GM19238 (cell line): Measurements from ENCODE around the gene SLC12A8.
A peak's percentile ranks its signal among the peaks of the same experiment; 100 is the strongest.

Experiments
- DNase-seq: peaks from one replicate; pipeline ENCODE4 v3.0.0; 2011; ENCODE audit warnings: low spot score; ENCODE audit not compliant: insufficient read length

SLC12A8 gene

GRCh38 chr3:125214738-125215137 lies 2.2 kb upstream of the SLC12A8 start:
- DNase-seq = no peak

- DNase-seq = no peak
These were observed 1.5 kb upstream of the SLC12A8 start for GRCh38 chr3:125213946-125214542.

GRCh38 chr3:125213364-125213755 lies 812 bp upstream of the SLC12A8 start:
- no peak for DNase-seq

DNA sequence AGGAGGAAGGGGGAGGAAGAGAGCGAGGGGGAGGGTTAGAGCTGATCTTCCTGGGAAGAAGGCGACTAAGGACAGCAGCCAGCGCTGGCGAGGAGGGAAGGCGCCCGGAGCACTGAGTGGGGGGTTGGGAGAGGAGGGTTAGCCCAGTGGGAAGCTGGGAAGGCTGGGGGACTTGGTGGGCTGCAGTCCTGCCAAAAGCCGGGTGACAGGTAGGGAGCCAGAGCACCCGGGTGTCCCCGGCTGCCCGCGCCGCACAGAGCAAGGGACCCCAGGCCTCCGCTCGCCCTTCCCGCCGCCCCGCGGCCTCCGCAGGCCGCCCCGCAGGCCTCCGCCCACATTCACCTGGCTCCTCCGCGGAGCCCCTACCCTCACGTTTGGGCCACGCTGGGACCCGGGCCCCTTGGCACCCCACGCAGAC lies 448 bp downstream of the SLC12A8 start:
- no peak for DNase-seq

GRCh38 chr3:125211523-125212090 lies 941 bp downstream of the SLC12A8 start:
- no peak for DNase-seq

GRCh38 chr3:125207949-125208568 lies 4.5 kb downstream of the SLC12A8 start:
- no peak for DNase-seq

DNA sequence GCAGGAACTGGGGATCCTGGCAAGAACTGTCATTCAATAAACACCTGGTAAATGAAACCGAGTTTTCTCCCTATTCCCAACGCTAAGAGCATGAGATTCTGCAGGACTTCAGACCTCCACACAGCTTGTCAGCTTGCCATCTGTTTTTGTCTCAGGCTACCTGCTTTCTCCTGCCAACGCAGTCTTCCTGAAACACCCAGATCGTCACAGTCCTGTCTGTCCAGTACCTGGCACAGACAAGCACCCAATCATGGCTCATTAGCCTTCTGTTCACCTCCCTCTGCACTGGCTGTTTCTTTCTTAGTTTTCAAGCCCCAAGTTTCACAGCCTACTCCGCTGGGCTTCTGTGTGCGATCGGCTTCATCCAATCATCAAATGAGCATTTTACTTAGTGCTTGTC lies 5.0 kb downstream of the SLC12A8 start:
- no peak for DNase-seq

GRCh38 chr3:125206934-125207333 lies 5.6 kb downstream of the SLC12A8 start:
- no peak for DNase-seq

- DNase-seq = no peak
These were observed 8.8 kb downstream of the SLC12A8 start for GRCh38 chr3:125203731-125204130.

DNA sequence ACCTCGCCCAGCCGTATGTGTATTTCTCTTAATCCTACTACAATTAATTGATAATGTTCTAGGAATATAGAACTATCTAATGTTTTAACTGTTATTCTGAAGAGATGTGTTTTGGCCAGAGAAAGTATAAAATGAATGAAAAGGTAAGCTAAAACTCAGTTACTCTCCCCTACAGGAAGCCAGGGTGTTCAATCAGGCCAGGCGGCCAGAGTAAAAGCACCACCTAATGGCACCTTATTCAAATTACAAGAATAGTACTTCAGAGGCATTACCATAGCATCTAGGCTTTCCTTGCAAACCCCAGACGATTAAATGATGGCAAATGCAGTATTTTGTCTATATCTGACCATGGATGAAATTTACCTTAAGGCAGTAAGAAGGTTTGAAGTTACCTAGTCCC lies 10.4 kb downstream of the SLC12A8 start:
- no peak for DNase-seq

DNA sequence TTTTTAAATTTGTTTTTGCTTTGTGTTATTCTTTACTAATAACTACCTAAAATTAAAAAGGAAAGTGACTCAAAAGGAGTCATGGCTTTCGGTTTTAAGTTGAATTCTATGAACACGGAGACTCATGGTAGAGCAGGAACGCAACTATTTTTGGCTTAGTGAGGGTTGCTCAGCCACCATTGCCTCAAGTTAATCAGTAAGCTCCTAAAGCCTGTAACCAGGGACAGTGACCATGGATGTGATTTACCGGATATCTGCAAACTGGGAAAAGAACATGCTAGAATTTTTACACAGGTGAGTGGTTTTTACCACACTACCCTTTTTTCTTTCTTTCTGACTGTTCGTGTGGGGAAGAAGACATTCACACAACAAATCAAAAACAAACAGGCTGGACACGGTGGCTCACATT lies 11.8 kb downstream of the SLC12A8 start:
- DNase-seq = peak; percentile 54

DNA sequence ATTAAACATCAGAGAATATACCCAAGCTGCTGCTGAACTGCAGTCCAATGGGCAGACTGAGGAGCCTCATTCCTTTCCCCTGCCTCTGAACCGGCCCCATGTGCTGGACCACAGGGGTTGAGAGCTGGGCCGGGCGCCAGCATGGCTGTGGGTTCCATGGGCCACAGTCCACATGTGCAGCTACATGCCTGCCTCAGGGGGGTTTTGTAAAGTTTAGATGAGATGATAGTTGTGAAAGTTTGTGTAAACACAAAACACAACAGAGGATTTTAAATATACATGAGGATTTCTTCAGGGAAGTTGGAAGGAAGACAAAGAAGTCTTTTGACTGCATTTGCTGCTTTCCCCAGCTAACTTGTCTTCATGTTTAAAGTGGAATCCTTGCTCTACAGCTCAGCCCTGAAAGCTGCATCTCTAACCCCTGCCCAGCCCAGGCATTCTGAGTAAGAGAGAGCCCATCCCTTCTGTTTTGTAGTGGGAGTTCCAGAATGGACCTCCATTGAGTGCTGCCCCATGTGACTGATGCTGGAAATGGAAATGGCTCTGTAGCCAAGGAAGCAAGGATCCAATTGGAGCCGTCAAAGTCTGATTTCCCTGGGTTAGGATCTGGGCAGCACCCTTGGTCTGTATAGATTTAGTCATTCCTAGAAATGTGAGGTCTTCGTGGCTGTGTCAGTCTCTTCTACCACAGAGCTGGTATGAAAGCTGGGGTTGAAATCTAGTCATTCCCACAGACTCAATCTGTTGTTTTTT lies 17.5 kb downstream of the SLC12A8 start:
- DNase-seq = no peak

DNA sequence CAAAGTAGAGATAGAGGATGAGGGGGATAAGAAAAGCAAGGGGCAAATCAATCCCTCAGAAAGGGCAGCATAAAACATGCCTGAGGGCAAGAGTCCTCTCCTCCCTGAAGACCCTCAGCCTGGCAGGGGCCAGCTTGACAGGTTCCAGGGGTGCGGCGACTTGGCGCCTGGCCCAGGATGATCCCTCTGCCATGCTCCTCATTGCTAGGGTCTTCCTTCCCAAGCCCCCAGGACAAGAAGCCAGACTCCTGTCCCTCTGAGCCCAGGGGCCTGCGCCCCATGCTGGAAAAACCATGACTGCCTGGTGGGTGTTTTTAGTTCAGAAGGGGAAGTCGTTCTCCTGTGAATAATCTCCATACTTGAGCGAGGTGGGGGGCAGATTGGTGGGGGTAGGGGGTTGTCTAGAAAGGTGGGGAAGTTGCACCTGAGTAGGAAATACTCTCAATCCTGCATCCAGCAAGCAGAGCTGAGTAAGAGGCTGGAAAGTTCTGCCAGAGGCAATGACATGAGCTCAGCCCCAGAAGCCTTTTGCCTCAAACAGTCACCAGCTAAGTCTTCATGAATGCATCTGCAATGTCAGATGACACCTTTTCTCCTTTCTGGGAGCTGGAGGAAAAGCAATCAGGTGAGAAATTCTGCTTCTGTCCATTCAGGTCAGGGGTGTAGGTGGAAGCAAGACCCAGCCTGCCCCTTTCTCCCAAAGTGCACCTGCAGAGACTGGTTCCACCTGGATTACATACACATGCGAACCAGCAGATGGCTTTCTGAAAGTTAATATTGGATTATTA lies 18.3 kb downstream of the SLC12A8 start:
- DNase-seq = no peak

GRCh38 chr3:125192190-125193035 lies 20.1 kb downstream of the SLC12A8 start:
- peak; percentile 67 for DNase-seq

- no peak for DNase-seq
These were observed 20.8 kb downstream of the SLC12A8 start for GRCh38 chr3:125191730-125192129.

DNA sequence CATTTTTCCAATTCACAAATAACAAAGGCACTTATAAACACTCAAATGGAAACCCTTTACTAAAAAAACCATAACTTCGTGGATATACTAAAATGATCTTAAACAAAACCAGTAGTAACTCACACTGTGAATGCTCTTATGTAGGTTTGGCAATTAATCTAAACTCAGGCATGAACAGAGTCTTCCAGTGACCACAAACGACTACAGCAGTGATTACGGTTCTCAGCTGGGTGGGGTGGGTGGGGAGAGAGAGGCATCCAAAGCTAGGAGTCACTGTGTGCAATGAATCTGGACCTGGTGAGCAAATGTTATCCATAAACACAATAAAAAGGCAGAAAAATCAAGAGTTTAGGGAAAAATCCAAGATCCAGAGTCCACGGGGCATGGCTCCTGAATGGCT lies 21.3 kb downstream of the SLC12A8 start:
- no peak for DNase-seq

DNA sequence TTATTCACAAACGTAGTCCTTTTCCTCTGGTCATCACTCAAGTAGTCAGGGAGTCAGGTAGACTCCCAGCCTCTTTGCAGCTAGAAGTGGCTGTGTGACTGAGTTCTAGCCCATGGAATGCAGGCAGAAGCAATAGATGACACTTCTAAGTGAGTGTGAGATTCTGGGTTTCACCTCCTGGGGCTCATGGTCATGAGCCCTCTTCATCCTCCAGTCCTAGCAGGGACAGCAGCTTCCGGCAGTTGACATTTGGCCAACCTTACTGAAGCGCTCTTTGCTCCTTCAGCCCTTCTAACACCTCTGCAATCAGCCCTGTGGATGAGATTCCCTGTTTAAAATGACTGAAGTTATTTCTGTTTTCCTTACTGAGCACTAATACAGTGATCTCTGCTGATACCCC lies 21.8 kb downstream of the SLC12A8 start:
- no peak for DNase-seq

DNA sequence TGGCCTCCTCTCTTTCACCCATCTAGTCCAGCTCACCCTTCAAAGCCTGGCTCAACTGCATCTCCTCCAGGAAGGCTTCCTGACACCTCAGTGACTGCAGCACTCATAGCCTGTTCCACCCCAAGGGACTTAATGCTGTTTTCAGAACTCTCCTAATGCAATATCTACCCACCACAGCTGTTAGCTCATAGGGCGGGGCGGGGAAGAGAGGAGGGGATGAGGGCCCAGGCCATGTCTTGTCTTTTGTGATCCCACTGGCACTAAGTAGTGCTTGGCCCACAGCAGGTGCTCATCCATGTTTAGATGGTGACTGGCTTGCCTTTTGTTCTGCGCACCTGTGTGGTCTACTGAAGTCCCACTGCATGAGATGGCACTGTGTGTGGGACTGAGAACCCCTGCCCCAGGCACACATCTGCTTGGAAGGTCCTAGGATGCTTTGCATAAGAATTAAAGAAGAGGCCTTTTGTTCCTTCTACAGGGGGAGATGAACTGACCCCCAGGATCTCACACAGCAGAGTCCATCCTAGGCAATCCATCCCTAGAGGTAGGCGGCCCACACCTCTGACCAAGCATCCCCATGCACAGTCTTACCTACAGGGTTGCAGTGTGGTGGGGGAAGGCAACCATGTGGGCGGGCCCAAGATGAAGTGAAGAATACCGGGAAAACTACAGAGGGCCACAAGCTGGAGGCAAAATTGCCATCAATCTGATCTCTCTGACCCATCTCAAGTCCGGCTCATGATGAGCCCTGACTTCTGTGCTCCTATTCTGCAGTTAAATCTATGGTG lies 23.0 kb downstream of the SLC12A8 start:
- DNase-seq = no peak

DNA sequence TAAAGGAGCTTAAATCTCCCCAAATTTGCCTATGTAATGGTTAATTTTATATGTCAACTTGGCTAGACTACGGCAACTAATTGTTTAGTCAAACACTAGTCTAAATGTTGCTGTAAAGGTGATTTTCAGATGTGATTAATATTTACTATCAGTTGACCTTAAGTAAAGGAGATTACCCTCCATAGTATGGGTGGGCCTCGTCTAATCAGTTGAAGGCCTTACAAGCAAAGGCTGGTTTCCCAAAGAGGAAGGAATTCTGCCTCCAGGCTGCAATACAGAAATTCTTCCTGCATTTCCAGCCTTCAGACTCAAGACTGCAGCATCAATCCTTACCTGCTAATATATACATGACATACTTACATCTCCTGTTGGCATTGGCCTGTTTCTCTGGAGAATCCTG lies 23.6 kb downstream of the SLC12A8 start:
- no peak for DNase-seq

DNA sequence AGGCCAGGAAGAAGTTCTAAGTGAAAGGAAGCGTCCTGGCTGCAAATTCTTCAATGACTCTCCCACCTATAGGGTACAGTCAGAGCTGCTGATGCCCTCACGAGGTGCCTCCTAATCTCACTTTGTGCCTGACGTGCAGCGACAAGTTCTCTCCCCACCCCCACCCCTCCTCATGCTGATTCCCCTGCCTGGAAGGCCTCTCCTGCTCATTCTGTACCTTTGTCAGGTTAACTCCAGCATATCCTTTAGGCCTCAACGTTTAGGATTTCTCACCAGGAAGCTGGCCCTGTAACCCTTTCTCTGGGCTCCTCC lies 25.0 kb downstream of the SLC12A8 start:
- DNase-seq = no peak
